ENCODE data around the gene MCTP2.
A peak's percentile ranks its signal among the peaks of the same experiment; 100 is the strongest.

The MCTP2 gene

DNA sequence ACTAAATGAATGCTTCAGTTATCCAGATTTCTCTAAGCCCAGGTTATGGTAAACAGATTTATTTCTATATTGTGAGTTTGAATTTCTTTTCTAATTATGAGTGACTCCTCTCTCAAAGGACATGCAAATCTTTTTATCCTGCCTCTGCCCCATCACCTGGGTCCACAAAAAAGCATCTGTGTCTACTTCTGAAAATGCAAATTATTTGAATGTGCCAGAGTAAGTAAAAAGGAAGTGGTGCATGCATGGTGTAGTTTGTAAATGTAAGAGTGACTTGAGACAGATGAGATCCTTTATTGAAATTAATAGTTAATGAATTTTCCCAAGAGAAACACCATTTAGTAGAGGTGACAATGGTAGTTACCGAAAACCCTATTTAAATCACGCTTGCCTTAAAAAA lies 26.9 kb downstream of the MCTP2 start:
- TF ChIP-seq CTCF (IDR thresholded peaks at IDR 0.05; ENCODE audit: control insufficient read depth, insufficient read depth, low read depth, low read length, missing control alignments) = no peak
- H3K4me3 ChIP-seq (ENCODE audit: control insufficient read depth, low read depth, low read length) = no peak overlapping the region
- DNase-seq (ENCODE audit: low read depth) = no peak

DNA sequence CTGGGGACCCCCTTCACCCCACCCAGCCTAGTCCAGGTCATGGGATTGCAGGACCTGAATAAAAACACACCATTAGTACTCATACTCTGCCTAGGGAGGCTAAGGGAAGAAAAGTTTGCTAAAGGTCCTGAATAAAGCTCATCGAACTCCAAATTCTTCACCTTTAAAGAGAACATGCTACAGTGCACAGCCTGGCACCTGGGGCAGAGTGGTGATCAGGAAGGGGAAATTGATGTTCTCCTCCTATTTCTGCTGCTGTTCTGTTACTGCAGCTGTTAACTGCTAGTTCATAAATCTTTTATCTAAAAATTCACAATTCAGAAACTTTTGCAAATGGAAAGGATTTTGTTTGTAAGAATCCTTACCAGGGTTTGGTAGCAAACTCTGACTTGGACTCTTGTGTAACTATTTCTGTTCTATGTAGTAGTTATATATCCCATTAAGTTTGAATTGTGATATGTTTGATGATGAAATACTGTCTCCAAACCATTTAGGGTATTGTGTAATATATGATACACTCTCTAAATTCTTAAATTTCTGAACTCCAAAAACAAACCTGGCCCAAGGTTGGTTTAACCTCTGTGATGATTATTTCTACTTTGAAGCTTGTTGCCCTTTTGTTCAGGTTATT lies 27.9 kb downstream of the MCTP2 start:
- no peak for TF ChIP-seq CTCF (IDR thresholded peaks at IDR 0.05; ENCODE audit: control insufficient read depth, insufficient read depth, low read depth, low read length, missing control alignments)
- no peak for DNase-seq (ENCODE audit: low read depth)
- no peak overlapping the region for H3K4me3 ChIP-seq (ENCODE audit: control insufficient read depth, low read depth, low read length)

DNA sequence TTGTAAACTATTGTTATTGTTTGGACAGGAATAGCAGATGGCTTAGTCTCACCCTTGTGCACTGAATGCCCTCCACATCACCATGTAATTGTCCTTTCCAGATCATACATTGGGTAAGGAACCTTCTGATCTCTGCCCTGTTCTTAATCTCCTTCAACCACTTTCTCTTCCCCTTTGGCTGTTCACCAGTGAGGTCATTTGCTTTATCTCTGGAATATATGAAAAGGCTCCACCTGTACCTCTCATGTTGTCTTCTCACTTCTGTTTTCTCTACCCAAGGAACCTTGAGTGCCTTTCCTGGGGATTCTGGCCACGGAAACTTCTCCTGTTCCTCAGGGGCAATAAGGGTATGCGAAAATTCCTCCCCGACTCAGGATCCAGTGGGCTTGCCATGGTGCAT lies 28.5 kb downstream of the MCTP2 start:
- no peak overlapping the region for H3K4me3 ChIP-seq (ENCODE audit: control insufficient read depth, low read depth, low read length)
- no peak for TF ChIP-seq CTCF (IDR thresholded peaks at IDR 0.05; ENCODE audit: control insufficient read depth, insufficient read depth, low read depth, low read length, missing control alignments)
- DNase-seq (ENCODE audit: low read depth) = no peak

DNA sequence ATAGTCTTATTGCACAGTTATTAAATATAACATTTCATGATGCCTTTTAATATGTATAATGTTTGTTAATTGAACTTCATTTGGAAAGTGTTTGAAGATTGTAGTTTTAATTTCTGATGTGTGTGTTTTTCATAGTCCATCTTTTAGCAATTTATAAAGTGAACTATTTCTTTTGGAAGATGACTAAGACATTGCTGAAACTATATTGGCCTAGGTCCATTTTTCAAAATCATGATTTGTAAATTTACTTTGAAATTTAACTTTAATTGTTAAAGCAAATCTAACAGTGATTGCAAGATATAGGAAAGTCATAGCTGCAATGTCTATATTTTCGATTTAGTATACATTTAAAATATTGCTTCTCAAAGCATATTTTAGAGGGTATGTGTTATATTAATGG lies 30.8 kb downstream of the MCTP2 start:
- TF ChIP-seq CTCF (IDR thresholded peaks at IDR 0.05; ENCODE audit: control insufficient read depth, insufficient read depth, low read depth, low read length, missing control alignments) = no peak
- no peak overlapping the region for H3K4me3 ChIP-seq (ENCODE audit: control insufficient read depth, low read depth, low read length)
- no peak for DNase-seq (ENCODE audit: low read depth)

DNA sequence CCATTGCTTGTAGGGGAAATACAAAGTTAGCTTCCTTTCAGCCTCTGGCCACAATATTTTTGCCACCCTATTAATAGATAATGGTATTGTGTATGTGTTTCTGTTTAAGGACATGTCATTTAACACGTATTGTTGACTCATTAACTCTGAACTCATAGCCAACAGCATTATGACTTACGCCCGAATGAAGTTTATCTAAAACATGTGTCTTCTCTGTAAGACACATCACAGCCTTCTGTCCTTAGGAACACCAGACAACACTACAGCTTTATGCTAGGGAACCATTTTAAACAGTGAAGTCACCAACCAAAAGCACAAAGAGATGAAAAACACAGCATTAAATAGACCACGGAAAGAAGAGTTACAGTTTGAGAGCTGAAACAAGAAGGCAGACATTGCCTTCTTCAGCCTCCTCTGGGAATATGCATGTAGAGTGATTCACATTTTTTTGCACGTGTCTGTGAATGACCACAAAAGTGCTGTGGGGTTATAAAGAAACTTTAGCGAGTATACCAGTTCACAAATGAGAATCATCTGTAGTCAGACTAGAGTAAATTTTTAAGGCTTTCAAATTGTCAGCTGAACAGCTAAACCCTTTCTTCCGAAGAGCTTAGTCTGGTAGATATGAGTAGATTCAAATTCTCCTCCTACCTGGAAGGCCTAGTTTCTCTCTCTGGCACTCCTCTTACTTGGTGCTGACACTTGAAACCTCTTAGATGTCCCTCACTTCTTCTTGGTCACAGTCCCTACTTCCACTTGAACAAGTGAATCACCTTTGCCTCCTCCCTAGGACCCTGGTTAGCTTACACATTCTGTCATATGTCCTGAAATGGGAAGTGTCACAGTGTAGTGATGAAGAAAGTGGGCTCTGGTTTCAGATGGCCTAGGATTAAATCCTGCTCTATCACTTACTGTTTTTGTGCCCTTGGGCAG lies 32.2 kb downstream of the MCTP2 start:
- peak; percentile 69 for DNase-seq (ENCODE audit: low read depth)
- TF ChIP-seq CTCF (IDR thresholded peaks at IDR 0.05; ENCODE audit: control insufficient read depth, insufficient read depth, low read depth, low read length, missing control alignments) = no peak
- no peak overlapping the region for H3K4me3 ChIP-seq (ENCODE audit: control insufficient read depth, low read depth, low read length)

GRCh38 chr15:94265009-94265408 lies 33.6 kb downstream of the MCTP2 start:
- no peak overlapping the region for H3K4me3 ChIP-seq (ENCODE audit: control insufficient read depth, low read depth, low read length)
- DNase-seq (ENCODE audit: low read depth) = no peak
- no peak for TF ChIP-seq CTCF (IDR thresholded peaks at IDR 0.05; ENCODE audit: control insufficient read depth, insufficient read depth, low read depth, low read length, missing control alignments)

All from AG09309 (cell line).